ENCODE data around the gene VWA1.

GRCh38 chr1:1440262-1441001 is 4.9 kb downstream of the VWA1 start:
- no peak for TF ChIP-seq CTCF (conservative IDR thresholded peaks at IDR 0.05; ENCODE audit: low read depth, low read length)
- TF ChIP-seq CHD1 (IDR thresholded peaks at IDR 0.05; ENCODE audit: low read depth, low read length) = no peak
- TF ChIP-seq MXI1 (IDR thresholded peaks at IDR 0.05; ENCODE audit: borderline replicate concordance, low read depth, low read length) = no peak
- no peak for TF ChIP-seq POLR2A (IDR thresholded peaks at IDR 0.05; ENCODE audit: low read depth, low read length)

Data from IMR-90 (cell line).